Measurements from ENCODE around the gene LYSET. TPM values are rescaled to one million over a fixed set of nuclear protein-coding genes. Genes with fewer than 3 reads are reported as not detected.
"Not testable (repeated sequence)": the region's sequence is repeated elsewhere in the genome, so short reads cannot be mapped to it uniquely, and the experiment has no call there.

Gene LYSET
- total RNA-seq, 1 experiment from 2014 or later = 25.6 TPM

GRCh38 chr14:93232159-93232558, 47.0 kb downstream of the LYSET start:
- Mint-ChIP-seq H3K36me3 (peaks cover 18% of the 10 kb centered on the region), H3K9me3 (peaks cover 4% of the 10 kb centered on the region; the same call in 1 of the 2 replicates), H3K27ac (no peak overlapping the region), H3K4me3 (no peak overlapping the region), H3K27me3 (ENCODE audit: low read depth) (no peaks in the 10 kb centered on the region), H3K4me1 (no peaks in the 10 kb centered on the region)
- TF ChIP-seq, protein P1, sequence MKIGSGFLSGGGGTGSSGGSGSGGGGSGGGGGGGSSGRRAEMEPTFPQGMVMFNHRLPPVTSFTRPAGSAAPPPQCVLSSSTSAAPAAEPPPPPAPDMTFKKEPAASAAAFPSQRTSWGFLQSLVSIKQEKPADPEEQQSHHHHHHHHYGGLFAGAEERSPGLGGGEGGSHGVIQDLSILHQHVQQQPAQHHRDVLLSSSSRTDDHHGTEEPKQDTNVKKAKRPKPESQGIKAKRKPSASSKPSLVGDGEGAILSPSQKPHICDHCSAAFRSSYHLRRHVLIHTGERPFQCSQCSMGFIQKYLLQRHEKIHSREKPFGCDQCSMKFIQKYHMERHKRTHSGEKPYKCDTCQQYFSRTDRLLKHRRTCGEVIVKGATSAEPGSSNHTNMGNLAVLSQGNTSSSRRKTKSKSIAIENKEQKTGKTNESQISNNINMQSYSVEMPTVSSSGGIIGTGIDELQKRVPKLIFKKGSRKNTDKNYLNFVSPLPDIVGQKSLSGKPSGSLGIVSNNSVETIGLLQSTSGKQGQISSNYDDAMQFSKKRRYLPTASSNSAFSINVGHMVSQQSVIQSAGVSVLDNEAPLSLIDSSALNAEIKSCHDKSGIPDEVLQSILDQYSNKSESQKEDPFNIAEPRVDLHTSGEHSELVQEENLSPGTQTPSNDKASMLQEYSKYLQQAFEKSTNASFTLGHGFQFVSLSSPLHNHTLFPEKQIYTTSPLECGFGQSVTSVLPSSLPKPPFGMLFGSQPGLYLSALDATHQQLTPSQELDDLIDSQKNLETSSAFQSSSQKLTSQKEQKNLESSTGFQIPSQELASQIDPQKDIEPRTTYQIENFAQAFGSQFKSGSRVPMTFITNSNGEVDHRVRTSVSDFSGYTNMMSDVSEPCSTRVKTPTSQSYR (CRISPR knock-in tag; IDR thresholded peaks at IDR 0.05) = no peak
- TF ChIP-seq TEAD1 (CRISPR knock-in tag; IDR thresholded peaks at IDR 0.05) (no peak), CREM (CRISPR knock-in tag; IDR thresholded peaks at IDR 0.05) (no peak), ZBTB21 (CRISPR knock-in tag; IDR thresholded peaks at IDR 0.05; ENCODE audit: borderline replicate concordance) (no peak), GABPB1 (CRISPR knock-in tag; IDR thresholded peaks at IDR 0.05) (no peak), IRF2 (CRISPR knock-in tag; IDR thresholded peaks at IDR 0.05; ENCODE audit: borderline replicate concordance, low read depth) (no peak), ARID4B (CRISPR knock-in tag; IDR thresholded peaks at IDR 0.05; ENCODE audit: borderline replicate concordance) (no peak), NFYB (CRISPR knock-in tag; conservative IDR thresholded peaks at IDR 0.05; ENCODE audit: low read depth) (no peak), ATF1 (CRISPR knock-in tag; IDR thresholded peaks at IDR 0.05) (no peak), SMAD3 (CRISPR knock-in tag; IDR thresholded peaks at IDR 0.05; ENCODE audit: borderline replicate concordance) (no peak)
- TF ChIP-seq, protein P2, sequence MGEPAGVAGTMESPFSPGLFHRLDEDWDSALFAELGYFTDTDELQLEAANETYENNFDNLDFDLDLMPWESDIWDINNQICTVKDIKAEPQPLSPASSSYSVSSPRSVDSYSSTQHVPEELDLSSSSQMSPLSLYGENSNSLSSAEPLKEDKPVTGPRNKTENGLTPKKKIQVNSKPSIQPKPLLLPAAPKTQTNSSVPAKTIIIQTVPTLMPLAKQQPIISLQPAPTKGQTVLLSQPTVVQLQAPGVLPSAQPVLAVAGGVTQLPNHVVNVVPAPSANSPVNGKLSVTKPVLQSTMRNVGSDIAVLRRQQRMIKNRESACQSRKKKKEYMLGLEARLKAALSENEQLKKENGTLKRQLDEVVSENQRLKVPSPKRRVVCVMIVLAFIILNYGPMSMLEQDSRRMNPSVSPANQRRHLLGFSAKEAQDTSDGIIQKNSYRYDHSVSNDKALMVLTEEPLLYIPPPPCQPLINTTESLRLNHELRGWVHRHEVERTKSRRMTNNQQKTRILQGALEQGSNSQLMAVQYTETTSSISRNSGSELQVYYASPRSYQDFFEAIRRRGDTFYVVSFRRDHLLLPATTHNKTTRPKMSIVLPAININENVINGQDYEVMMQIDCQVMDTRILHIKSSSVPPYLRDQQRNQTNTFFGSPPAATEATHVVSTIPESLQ (CRISPR knock-in tag; IDR thresholded peaks at IDR 0.05) = no peak
- TF ChIP-seq, protein P3, sequence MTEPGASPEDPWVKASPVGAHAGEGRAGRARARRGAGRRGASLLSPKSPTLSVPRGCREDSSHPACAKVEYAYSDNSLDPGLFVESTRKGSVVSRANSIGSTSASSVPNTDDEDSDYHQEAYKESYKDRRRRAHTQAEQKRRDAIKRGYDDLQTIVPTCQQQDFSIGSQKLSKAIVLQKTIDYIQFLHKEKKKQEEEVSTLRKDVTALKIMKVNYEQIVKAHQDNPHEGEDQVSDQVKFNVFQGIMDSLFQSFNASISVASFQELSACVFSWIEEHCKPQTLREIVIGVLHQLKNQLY (CRISPR knock-in tag; IDR thresholded peaks at IDR 0.05) = no peak
- POLR2A ChIA-PET = no interaction called here
- CTCF ChIA-PET = interaction anchor here (0.9 to 1.7 kb wide), 3 partner anchors 8 to 387 kb away, joined by 3 to 6 read pairs (median 4); no protein-coding TSS in a partner anchor
- DNase-seq (ENCODE audit: low spot score) = no peak
- peak; percentile 43 for ATAC-seq

DNA sequence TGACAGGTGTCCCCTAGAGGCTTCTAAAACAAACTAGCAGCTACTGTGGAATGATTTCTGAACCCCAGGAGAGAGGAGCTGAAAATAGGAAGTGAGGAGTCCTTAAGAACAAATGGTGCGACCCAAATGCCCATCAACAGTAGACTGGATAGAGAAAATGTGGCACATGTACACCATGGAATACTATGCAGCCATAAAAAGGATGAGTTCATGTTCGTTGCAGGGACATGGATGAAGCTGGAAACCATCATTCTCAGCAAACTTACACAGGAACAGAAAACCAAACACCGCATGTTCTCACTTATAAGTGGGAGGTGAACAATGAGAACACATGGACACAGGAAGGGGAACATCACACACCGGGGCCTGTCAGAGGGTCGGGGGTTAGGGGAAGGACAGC, 48.0 kb downstream of the LYSET start:
- H3K36me3 Mint-ChIP-seq; H3K27me3 Mint-ChIP-seq (ENCODE audit: low read depth); H3K4me3 Mint-ChIP-seq; POLR2A ChIA-PET; H3K9me3 Mint-ChIP-seq; DNase-seq (ENCODE audit: low spot score); H3K4me1 Mint-ChIP-seq; H3K27ac Mint-ChIP-seq; ATAC-seq: not testable (repeated sequence)
- CTCF ChIA-PET = interaction anchor here (0.9 to 1.7 kb wide), 2 partner anchors 12 to 386 kb away, joined by 4 to 6 read pairs; no protein-coding TSS in a partner anchor

DNA sequence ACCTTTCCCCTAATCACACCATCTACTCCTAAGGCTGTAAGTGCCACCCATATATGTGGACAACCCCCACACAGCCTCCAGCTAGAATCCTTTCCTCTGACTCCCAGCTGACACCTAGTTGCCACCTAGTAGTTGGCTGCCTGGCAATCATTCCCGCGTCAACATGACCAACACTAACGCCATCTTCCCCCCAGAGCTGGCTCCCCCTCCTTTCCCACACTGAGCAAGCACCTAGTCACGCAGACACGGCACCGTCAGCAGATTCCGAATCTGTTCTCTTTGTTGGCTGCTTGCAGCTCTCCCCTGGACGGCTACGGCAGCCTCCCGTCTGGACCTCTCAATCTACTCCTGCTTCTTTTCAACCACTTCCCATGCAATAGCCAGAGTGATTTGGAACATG, 49.7 kb downstream of the LYSET start:
- no peak overlapping the region for H3K4me3 Mint-ChIP-seq
- DNase-seq (ENCODE audit: low spot score) = no peak
- H3K36me3 Mint-ChIP-seq = no peaks in the 10 kb centered on the region
- no peak overlapping the region for H3K27ac Mint-ChIP-seq
- H3K9me3 Mint-ChIP-seq = peaks cover 4% of the 10 kb centered on the region; the same call in 1 of the 2 replicates
- CTCF ChIA-PET = interaction anchor here (0.8 to 1.3 kb wide), 2 partner anchors 16 to 121 kb away, joined by 4 read pairs; no protein-coding TSS in a partner anchor
- H3K27me3 Mint-ChIP-seq (ENCODE audit: low read depth) = no peaks in the 10 kb centered on the region
- POLR2A ChIA-PET = no interaction called here
- ATAC-seq = no peak; the same call in 1 of the 2 replicates
- no peaks in the 10 kb centered on the region for H3K4me1 Mint-ChIP-seq
- TF ChIP-seq CREM (CRISPR knock-in tag; IDR thresholded peaks at IDR 0.05) (no peak), GRHL2 (CRISPR knock-in tag; IDR thresholded peaks at IDR 0.05; ENCODE audit: insufficient replicate concordance, severe bottlenecking) (no peak), ZSCAN18 (CRISPR knock-in tag; IDR thresholded peaks at IDR 0.05) (no peak), MAX (CRISPR knock-in tag; IDR thresholded peaks at IDR 0.05) (no peak), ZNF423 (CRISPR knock-in tag; IDR thresholded peaks at IDR 0.05) (no peak)

Data from WTC11 (cell line).